Dermis microvascular lymphatic vessel endothelial cell (primary cell): ENCODE data around the gene CDAN1. TPM values are rescaled to one million over a fixed set of nuclear protein-coding genes. Genes with fewer than 3 reads are reported as not detected.

Source experiments
- DNase-seq, 2 donors: peaks; one replicate each; pipeline versions ENCODE4 v3.0.0 to v3.0.0-alpha.2; 2010; ENCODE audit warnings: low read depth in 2 of 2
- total RNA-seq: library from RNA; depleted of rRNA; stranded (reverse); fragments of >200 nt; gene quantifications from 2 replicates; pipeline ENCODE4 v1.2.1, GENCODE V29; 2014

Gene CDAN1
- total RNA-seq, 1 donor from 2014 or later, result 7.4 TPM

GRCh38 chr15:42735382-42736165, 1.4 kb downstream of the CDAN1 start:
- no peak for DNase-seq

- no peak for DNase-seq
Observed at GRCh38 chr15:42734076-42734672, 2.8 kb downstream of the CDAN1 start.

- no peak for DNase-seq
Observed at GRCh38 chr15:42733027-42733426, 3.9 kb downstream of the CDAN1 start.

GRCh38 chr15:42732095-42732827, 4.7 kb downstream of the CDAN1 start:
- DNase-seq, result no peak

- no peak for DNase-seq
Observed at GRCh38 chr15:42731461-42731860, 5.5 kb downstream of the CDAN1 start.

- DNase-seq, result no peak
Observed at GRCh38 chr15:42730536-42730935, 6.4 kb downstream of the CDAN1 start.

- no peak for DNase-seq
Observed at GRCh38 chr15:42730135-42730534, 6.8 kb downstream of the CDAN1 start.

- DNase-seq, result no peak
Observed at GRCh38 chr15:42729409-42729808, 7.5 kb downstream of the CDAN1 start.

GRCh38 chr15:42728972-42729371, 8.0 kb downstream of the CDAN1 start:
- no peak for DNase-seq

- DNase-seq, result no peak
Observed at GRCh38 chr15:42728560-42728959, 8.4 kb downstream of the CDAN1 start.

- no peak for DNase-seq
Observed at GRCh38 chr15:42727750-42728381, 9.1 kb downstream of the CDAN1 start.

GRCh38 chr15:42726114-42726513, 10.8 kb downstream of the CDAN1 start:
- no peak for DNase-seq

- DNase-seq, result no peak
Observed at GRCh38 chr15:42725331-42725903, 11.5 kb downstream of the CDAN1 start.

- DNase-seq, result no peak
Observed at GRCh38 chr15:42724276-42724675, 12.7 kb downstream of the CDAN1 start.

GRCh38 chr15:42723068-42723467, 13.9 kb downstream of the CDAN1 start:
- no peak for DNase-seq

- DNase-seq, result no peak
Observed at GRCh38 chr15:42721916-42722315, 15.0 kb downstream of the CDAN1 start.

- DNase-seq, result no peak
Observed at GRCh38 chr15:42721016-42721415, 15.9 kb downstream of the CDAN1 start.

- DNase-seq, result no peak
Observed at GRCh38 chr15:42720071-42720470, 16.9 kb downstream of the CDAN1 start.

GRCh38 chr15:42719043-42719442, 17.9 kb downstream of the CDAN1 start:
- DNase-seq, result no peak

- no peak for DNase-seq
Observed at GRCh38 chr15:42716626-42717025, 20.3 kb downstream of the CDAN1 start.

GRCh38 chr15:42716125-42716524, 20.8 kb downstream of the CDAN1 start:
- DNase-seq, result no peak

- DNase-seq, result no peak
Observed at GRCh38 chr15:42712584-42712983, 24.3 kb downstream of the CDAN1 start.
